Adrenal gland (tissue), 5 donors: ENCODE results near the gene HMGXB3.

Experiments
- CTCF ChIP-seq, 6 experiments: fragments of 450-650 bp in 4 of 6; fragments of 200-600 bp in 2 of 6; sonication (generic) in 1 of 6; IDR thresholded peaks; 1 replicate in 5 of 6; 2 replicates in 1 of 6; pipeline versions ENCODE4 v1.5.1 to v1.8.0; 2016 to 2021; ENCODE audit warnings: antibody characterized with exemption in 6 of 6, mild to moderate bottlenecking in 2 of 6, moderate library complexity in 1 of 6
- POLR2A ChIP-seq, 2 donors: fragments of 450-650 bp; IDR thresholded peaks; one replicate each; pipeline ENCODE4 v1.6.1; 2017; ENCODE audit warnings: antibody characterized with exemption in 2 of 2, mild to moderate bottlenecking in 2 of 2, moderate library complexity in 1 of 2
- donor health status: DM: no; HTN: no; CAD: no.

GRCh38 chr5:150033334-150033733, 32.8 kb downstream of the HMGXB3 start:
- TF ChIP-seq POLR2A (IDR thresholded peaks at IDR 0.05): no peak
- TF ChIP-seq CTCF (IDR thresholded peaks at IDR 0.05): no peak
